ENCODE measurements around the gene UCP3.

- TF ChIP-seq CREB5 (CRISPR knock-in tag; IDR thresholded peaks at IDR 0.05; ENCODE audit: low read depth) = no peak
- no peak for TF ChIP-seq SNAI2 (CRISPR knock-in tag; IDR thresholded peaks at IDR 0.05)
- no peak for TF ChIP-seq ZC3H10 (CRISPR knock-in tag; IDR thresholded peaks at IDR 0.05)
Measured at GRCh38 chr11:73965076-73965763, 43.7 kb downstream of the UCP3 start.

Measured in SK-N-SH treated with all-trans-retinoic acid at 6 μM for 48 hours (cell line).